ENCODE data around the gene NELL2. TPM values are rescaled to one million over a fixed set of nuclear protein-coding genes. Genes with fewer than 3 reads are reported as not detected.

Gene NELL2
- total RNA-seq, 1 experiment from 2014 or later = 32.7 TPM

GRCh38 chr12:44490181-44490580 lies 385.9 kb downstream of the NELL2 start:
- Histone ChIP-seq H3K23me2 (ENCODE audit: insufficient read length, low read depth, low read length, poor library complexity, severe bottlenecking) (no peaks in the 10 kb centered on the region), H2BK20ac (ENCODE audit: low read depth, low read length, poor library complexity, severe bottlenecking) (no peak overlapping the region), H3K27ac (ENCODE audit: insufficient read length, low read depth, low read length) (no peak overlapping the region), H4K20me1 (ENCODE audit: control insufficient read depth, insufficient read depth, insufficient read length) (no peaks in the 10 kb centered on the region), H4K5ac (ENCODE audit: insufficient read length, low read depth, low read length) (no peak overlapping the region), H3K79me1 (ENCODE audit: insufficient read depth, low read depth, low read length, poor library complexity, severe bottlenecking) (no peaks in the 10 kb centered on the region), H4K91ac (ENCODE audit: insufficient read length, low read depth, low read length) (no peak overlapping the region), H3K9ac (ENCODE audit: extremely low read depth, insufficient read length, low read length) (no peak overlapping the region), H3T11ph (ENCODE audit: low read length) (no peak overlapping the region), H2BK5ac (ENCODE audit: insufficient read length, low read length) (no peak overlapping the region), H3K18ac (ENCODE audit: insufficient read length, low read depth, low read length) (no peak overlapping the region), H3K4ac (ENCODE audit: low read depth, low read length) (no peak overlapping the region), H2BK15ac (ENCODE audit: low read depth, low read length) (no peak overlapping the region), H3K9me3 (ENCODE audit: control insufficient read depth, low read depth, low read length) (no peaks in the 10 kb centered on the region), H4K8ac (replicated peaks; ENCODE audit: insufficient read length, low read depth, low read length) (no peak overlapping the region), H3K4me2 (ENCODE audit: insufficient read depth, insufficient read length, low read length) (no peak overlapping the region), H3K56ac (ENCODE audit: insufficient read length, low read depth, low read length) (no peak overlapping the region), H2AK5ac (ENCODE audit: insufficient read length, low read length) (no peak overlapping the region), H3K79me2 (ENCODE audit: insufficient read depth, low read length) (no peaks in the 10 kb centered on the region), H3K14ac (ENCODE audit: insufficient read depth, low read length) (no peak overlapping the region), H2BK12ac (ENCODE audit: insufficient read length, low read depth, low read length) (no peak overlapping the region), H3K4me1 (ENCODE audit: insufficient read depth, low read length) (no peaks in the 10 kb centered on the region), H2AFZ (ENCODE audit: low read length) (no peak overlapping the region), H3K27me3 (ENCODE audit: insufficient read depth, low read length) (no peaks in the 10 kb centered on the region), H2BK120ac (ENCODE audit: low read depth, low read length, poor library complexity, severe bottlenecking) (no peak overlapping the region), H3K23ac (ENCODE audit: insufficient read length, low read depth, low read length) (no peak overlapping the region)
- no peaks in the 10 kb centered on the region for H3K4me1 Mint-ChIP-seq
- no peaks in the 10 kb centered on the region for H3K27me3 Mint-ChIP-seq (ENCODE audit: low read depth)
- no peak overlapping the region for H3K4me3 Mint-ChIP-seq
- H3K9me3 Mint-ChIP-seq = peaks cover 10 to 15% of the 10 kb centered on the region in 2 experiments
- no peak for DNase-seq
- TF ChIP-seq CTCF (conservative IDR thresholded peaks at IDR 0.05) = no peak
- no peak overlapping the region for H3K27ac Mint-ChIP-seq
- H3K36me3 Mint-ChIP-seq (ENCODE audit: insufficient read depth in 1 of 3, low read depth in 3 of 3) = peaks cover 0 to 18% (median 9%) of the 10 kb centered on the region in 3 experiments; a peak in 5 of 7 replicates

Data from H9 (cell line).